KMS-11 (cell line): ENCODE measurements around the gene ITGA1.

ENCODE experiments used
- H2AFZ ChIP-seq: fragments of 200-600 bp; sonication (generic); 2 replicates; pipeline ENCODE4 v1.6.1; 2016; ENCODE audit warnings: antibody characterized with exemption, mixed run types, low read depth
- H3K27ac ChIP-seq: fragments of 200-600 bp; sonication (generic); 2 replicates; pipeline ENCODE4 v1.6.1; 2016; ENCODE audit warnings: mild to moderate bottlenecking, mixed run types
- H3K27me3 ChIP-seq: fragments of 200-600 bp; sonication (generic); 2 replicates; pipeline ENCODE4 v1.6.1; 2017; ENCODE audit warnings: mild to moderate bottlenecking, low read depth, mixed run types, moderate library complexity; ENCODE audit not compliant: insufficient read depth
- H3K36me3 ChIP-seq: fragments of 200-600 bp; sonication (generic); 2 replicates; pipeline ENCODE4 v1.6.1; 2017; ENCODE audit warnings: mild to moderate bottlenecking, mixed run types; ENCODE audit not compliant: insufficient read depth
- H3K4me1 ChIP-seq: fragments of 200-600 bp; sonication (generic); 2 replicates; pipeline ENCODE4 v1.6.1; 2016; ENCODE audit warnings: mild to moderate bottlenecking, low read depth, mixed run types; ENCODE audit not compliant: poor library complexity, severe bottlenecking
- H3K4me2 ChIP-seq: fragments of 200-600 bp; sonication (generic); 2 replicates; pipeline ENCODE4 v1.7.0; 2016; ENCODE audit warnings: mild to moderate bottlenecking, mixed run types
- H3K4me3 ChIP-seq: fragments of 200-600 bp; sonication (generic); IDR thresholded peaks from 2 replicates; pipeline ENCODE4 v1.6.1; 2017; ENCODE audit warnings: low read depth, low read length, mixed read lengths; ENCODE audit not compliant: insufficient read depth
- H3K79me2 ChIP-seq: fragments of 200-600 bp; sonication (generic); 2 replicates; pipeline ENCODE4 v1.6.1; 2016; ENCODE audit warnings: low read depth, mixed run types; ENCODE audit not compliant: insufficient read depth
- H3K9ac ChIP-seq: fragments of 200-600 bp; sonication (generic); 2 replicates; pipeline ENCODE4 v1.6.1; 2016; ENCODE audit warnings: mild to moderate bottlenecking, mixed run types
- H4K20me1 ChIP-seq: fragments of 200-600 bp; sonication (generic); 2 replicates; pipeline ENCODE4 v1.6.1; 2016; ENCODE audit warnings: mild to moderate bottlenecking, mixed run types; ENCODE audit not compliant: insufficient read depth
- CTCF ChIP-seq: fragments of 200-600 bp; sonication (generic); conservative IDR thresholded peaks from 2 replicates; pipeline ENCODE4 v1.6.1; 2017; ENCODE audit warnings: low read depth, mild to moderate bottlenecking, antibody characterized with exemption, low read length, moderate library complexity, mixed read lengths

The ITGA1 gene

GRCh38 chr5:52786391-52786790 lies 1.3 kb upstream of the ITGA1 start:
- Histone ChIP-seq H3K27me3 (no peaks in the 10 kb centered on the region), H3K79me2 (no peaks in the 10 kb centered on the region), H3K27ac (no peak overlapping the region), H3K4me3 (no peak overlapping the region), H2AFZ (no peak overlapping the region), H3K36me3 (no peaks in the 10 kb centered on the region), H4K20me1 (no peaks in the 10 kb centered on the region), H3K9ac (no peak overlapping the region), H3K4me2 (no peak overlapping the region), H3K4me1 (peaks cover 5% of the 10 kb centered on the region)
- no peak for TF ChIP-seq CTCF

GRCh38 chr5:52786949-52787599 lies 642 bp upstream of the ITGA1 start:
- H3K27ac ChIP-seq: no peak overlapping the region
- H4K20me1 ChIP-seq: no peaks in the 10 kb centered on the region
- peaks cover 5% of the 10 kb centered on the region for H3K4me1 ChIP-seq
- no peak overlapping the region for H3K9ac ChIP-seq
- H3K36me3 ChIP-seq: no peaks in the 10 kb centered on the region
- no peaks in the 10 kb centered on the region for H3K79me2 ChIP-seq
- no peak for TF ChIP-seq CTCF
- no peak overlapping the region for H3K4me3 ChIP-seq
- H3K4me2 ChIP-seq: peak overlapping the region; percentile 74
- H3K27me3 ChIP-seq: no peaks in the 10 kb centered on the region
- H2AFZ ChIP-seq: peak overlapping the region; percentile 84; the same call in 1 of the 2 replicates

- Histone ChIP-seq H3K36me3 (no peaks in the 10 kb centered on the region), H4K20me1 (no peaks in the 10 kb centered on the region), H3K27ac (no peak overlapping the region), H3K27me3 (no peaks in the 10 kb centered on the region), H2AFZ (no peak overlapping the region), H3K79me2 (no peaks in the 10 kb centered on the region), H3K4me1 (peaks cover 5% of the 10 kb centered on the region), H3K4me3 (no peak overlapping the region), H3K9ac (no peak overlapping the region), H3K4me2 (peak overlapping the region; percentile 74)
- TF ChIP-seq CTCF: no peak
These were observed 747 bp downstream of the ITGA1 start for GRCh38 chr5:52788505-52788821.

- TF ChIP-seq CTCF: no peak
- H2AFZ ChIP-seq: no peak overlapping the region
- no peak overlapping the region for H3K4me3 ChIP-seq
- H3K4me1 ChIP-seq: peaks cover 5% of the 10 kb centered on the region
- no peaks in the 10 kb centered on the region for H3K27me3 ChIP-seq
- no peaks in the 10 kb centered on the region for H3K36me3 ChIP-seq
- H3K4me2 ChIP-seq: no peak overlapping the region
- H3K79me2 ChIP-seq: no peaks in the 10 kb centered on the region
- H3K9ac ChIP-seq: no peak overlapping the region
- no peak overlapping the region for H3K27ac ChIP-seq
- no peaks in the 10 kb centered on the region for H4K20me1 ChIP-seq
These were observed 1.7 kb downstream of the ITGA1 start for GRCh38 chr5:52789378-52789777.
